ENCODE data around the gene NR5A2.

NR5A2 gene

GRCh38 chr1:200124309-200124708 lies 96.8 kb downstream of the NR5A2 start:
- DNase-seq (ENCODE audit: low spot score) (no peak), FAIRE-seq (no peak)

GRCh38 chr1:200128081-200128480 lies 100.6 kb downstream of the NR5A2 start:
- FAIRE-seq (no peak), DNase-seq (ENCODE audit: low spot score) (no peak)

- no peak for DNase-seq (ENCODE audit: low spot score)
Observed at GRCh38 chr1:200128944-200129879, 101.7 kb downstream of the NR5A2 start.

GRCh38 chr1:200130552-200130951 lies 103.0 kb downstream of the NR5A2 start:
- peak; percentile 58 for DNase-seq (ENCODE audit: low spot score)
- peak; percentile 71 for FAIRE-seq

More at GRCh38 chr1:200128944-200129879, 101.7 kb downstream of the NR5A2 start:
- FAIRE-seq = no peak

- DNase-seq (ENCODE audit: low spot score) (peak; percentile 85), FAIRE-seq (peak; percentile 91)
Observed at GRCh38 chr1:200131551-200132125, 104.1 kb downstream of the NR5A2 start.

GRCh38 chr1:200133123-200133522 lies 105.6 kb downstream of the NR5A2 start:
- no peak for FAIRE-seq
- no peak for DNase-seq (ENCODE audit: low spot score)

- no peak for FAIRE-seq
- DNase-seq (ENCODE audit: low spot score) = no peak
Observed at GRCh38 chr1:200134116-200134515, 106.6 kb downstream of the NR5A2 start.

- DNase-seq (ENCODE audit: low spot score) (no peak), FAIRE-seq (no peak)
Observed at GRCh38 chr1:200136384-200136783, 108.9 kb downstream of the NR5A2 start.

- peak; percentile 69 for FAIRE-seq
- DNase-seq (ENCODE audit: low spot score) = peak; percentile 59
Observed at GRCh38 chr1:200139661-200140250, 112.2 kb downstream of the NR5A2 start.

GRCh38 chr1:200143347-200143746 lies 115.8 kb downstream of the NR5A2 start:
- FAIRE-seq = no peak
- no peak for DNase-seq (ENCODE audit: low spot score)

GRCh38 chr1:200146100-200146499 lies 118.6 kb downstream of the NR5A2 start:
- FAIRE-seq (no peak), DNase-seq (ENCODE audit: low spot score) (no peak)

- DNase-seq (ENCODE audit: low spot score) = no peak
Observed at GRCh38 chr1:200147094-200147493, 119.6 kb downstream of the NR5A2 start.

GRCh38 chr1:200147742-200148141 lies 120.2 kb downstream of the NR5A2 start:
- DNase-seq (ENCODE audit: low spot score) (no peak), FAIRE-seq (no peak)

More at GRCh38 chr1:200147094-200147493, 119.6 kb downstream of the NR5A2 start:
- FAIRE-seq = no peak

- FAIRE-seq (peak; percentile 16), DNase-seq (ENCODE audit: low spot score) (no peak)
Observed at GRCh38 chr1:200150006-200150405, 122.5 kb downstream of the NR5A2 start.

GRCh38 chr1:200150721-200151120 lies 123.2 kb downstream of the NR5A2 start:
- DNase-seq (ENCODE audit: low spot score) = peak; percentile 87
- peak; percentile 95 for FAIRE-seq

- no peak for DNase-seq (ENCODE audit: low spot score)
- no peak for FAIRE-seq
Observed at GRCh38 chr1:200152336-200152735, 124.8 kb downstream of the NR5A2 start.

- FAIRE-seq (peak; percentile 2), DNase-seq (ENCODE audit: low spot score) (peak; percentile 34)
Observed at GRCh38 chr1:200153277-200154055, 126.0 kb downstream of the NR5A2 start.

GRCh38 chr1:200154069-200154767 lies 126.7 kb downstream of the NR5A2 start:
- FAIRE-seq (no peak), DNase-seq (ENCODE audit: low spot score) (peak; percentile 62)

- FAIRE-seq (no peak), DNase-seq (ENCODE audit: low spot score) (no peak)
Observed at GRCh38 chr1:200157715-200158114, 130.2 kb downstream of the NR5A2 start.

- DNase-seq (ENCODE audit: low spot score) (no peak), FAIRE-seq (no peak)
Observed at GRCh38 chr1:200161801-200162200, 134.3 kb downstream of the NR5A2 start.

GRCh38 chr1:200162258-200162657 lies 134.7 kb downstream of the NR5A2 start:
- FAIRE-seq (no peak), DNase-seq (ENCODE audit: low spot score) (no peak)

All from RCC 7860 (cell line).